Measurements from ENCODE around the gene ARMC2.

- TF ChIP-seq POLR2A (IDR thresholded peaks at IDR 0.05), result no peak
- TF ChIP-seq, protein P1, sequence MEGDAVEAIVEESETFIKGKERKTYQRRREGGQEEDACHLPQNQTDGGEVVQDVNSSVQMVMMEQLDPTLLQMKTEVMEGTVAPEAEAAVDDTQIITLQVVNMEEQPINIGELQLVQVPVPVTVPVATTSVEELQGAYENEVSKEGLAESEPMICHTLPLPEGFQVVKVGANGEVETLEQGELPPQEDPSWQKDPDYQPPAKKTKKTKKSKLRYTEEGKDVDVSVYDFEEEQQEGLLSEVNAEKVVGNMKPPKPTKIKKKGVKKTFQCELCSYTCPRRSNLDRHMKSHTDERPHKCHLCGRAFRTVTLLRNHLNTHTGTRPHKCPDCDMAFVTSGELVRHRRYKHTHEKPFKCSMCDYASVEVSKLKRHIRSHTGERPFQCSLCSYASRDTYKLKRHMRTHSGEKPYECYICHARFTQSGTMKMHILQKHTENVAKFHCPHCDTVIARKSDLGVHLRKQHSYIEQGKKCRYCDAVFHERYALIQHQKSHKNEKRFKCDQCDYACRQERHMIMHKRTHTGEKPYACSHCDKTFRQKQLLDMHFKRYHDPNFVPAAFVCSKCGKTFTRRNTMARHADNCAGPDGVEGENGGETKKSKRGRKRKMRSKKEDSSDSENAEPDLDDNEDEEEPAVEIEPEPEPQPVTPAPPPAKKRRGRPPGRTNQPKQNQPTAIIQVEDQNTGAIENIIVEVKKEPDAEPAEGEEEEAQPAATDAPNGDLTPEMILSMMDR (IDR thresholded peaks at IDR 0.05), result no peak
- TF ChIP-seq POLR2AphosphoS5 (IDR thresholded peaks at IDR 0.05), result no peak
These were observed 159.3 kb downstream of the ARMC2 start for GRCh38 chr6:109007521-109007920.
